ENCODE data around the gene MYO18B.

GRCh38 chr22:26033071-26033470 is 291.1 kb downstream of the MYO18B start:
- TF ChIP-seq CTCF (IDR thresholded peaks at IDR 0.05; ENCODE audit: insufficient read depth, low read length, poor library complexity, severe bottlenecking) (no peak), EZH2phosphoT487 (conservative IDR thresholded peaks at IDR 0.05; ENCODE audit: low read length) (no peak)

Measured in SU-DHL-6 (cell line).